SK-N-SH (cell line): ENCODE data around the gene KCNN3. TPM values are rescaled to one million over a fixed set of nuclear protein-coding genes. Genes with fewer than 3 reads are reported as not detected.

Experiments used
- CTCF ChIA-PET: fragments of 300-600, 350-600 bp; formaldehyde crosslinking; extraction: SDS; loops from one replicate; lab custom pipeline; 2021; lab: Yijun Ruan, JAX
- POLR2A ChIA-PET: fragments of 350-600 bp; sonication (Branson Sonifier 250); formaldehyde crosslinking; extraction: SDS; loops from one replicate; lab custom pipeline; 2020; ENCODE audit warnings: antibody characterized with exemption, inconsistent platforms; lab: Yijun Ruan, JAX
- DNase-seq: peaks from one replicate; pipeline ENCODE4 v3.0.0; 2012
- H2AFZ ChIP-seq: fragments of 200-600 bp; sonication (generic); 2 replicates; pipeline ENCODE4 v1.8.1; 2016; ENCODE audit warnings: antibody characterized with exemption, mild to moderate bottlenecking, low read depth
- H3F3A ChIP-seq: fragments of 200-600 bp; sonication (generic); replicated peaks from 2 replicates; pipeline ENCODE3; 2016; ENCODE audit warnings: antibody characterized with exemption, mild to moderate bottlenecking; ENCODE audit not compliant: insufficient read depth
- H3K27ac ChIP-seq, 2 experiments: fragments of 200-500 bp in 1 of 2; fragments of 200-600 bp in 1 of 2; sonication (Bioruptor generic) in 1 of 2; sonication (generic), shearing (Covaris generic) in 1 of 2; 2 replicates each; pipeline versions ENCODE4 v1.5.1 to v1.6.1; 2014 to 2016; ENCODE audit warnings: low read depth in 2 of 2, inconsistent platforms in 1 of 2, low read length in 1 of 2, mild to moderate bottlenecking in 1 of 2, mixed read lengths in 1 of 2
- H3K27me3 ChIP-seq: fragments of 200-600 bp; sonication (generic), shearing (Covaris generic); 2 replicates; pipeline ENCODE4 v1.6.1; 2016; ENCODE audit warnings: mixed run types; ENCODE audit not compliant: insufficient read depth
- H3K36me3 ChIP-seq, 2 experiments: fragments of 200-500 bp in 1 of 2; fragments of 200-600 bp in 1 of 2; sonication (Bioruptor generic) in 1 of 2; sonication (generic) in 1 of 2; replicated peaks in 1 of 2; 2 replicates each; pipeline versions ENCODE3 to v1.5.1; 2014 to 2016; ENCODE audit warnings: low read length in 1 of 2, mild to moderate bottlenecking in 1 of 2; ENCODE audit not compliant: insufficient read depth in 2 of 2, control insufficient read depth in 1 of 2
- H3K4me1 ChIP-seq, 2 experiments: fragments of 200-500 bp in 1 of 2; fragments of 200-600 bp in 1 of 2; sonication (Bioruptor generic) in 1 of 2; sonication (generic), shearing (Covaris generic) in 1 of 2; 2 replicates each; pipeline versions ENCODE4 v1.5.1 to v1.6.1; 2014 to 2016; ENCODE audit warnings: low read depth in 1 of 2, low read length in 1 of 2, mixed run types in 1 of 2; ENCODE audit not compliant: insufficient read depth in 2 of 2, control insufficient read depth in 1 of 2
- H3K4me2 ChIP-seq: fragments of 200-600 bp; sonication (generic), shearing (Covaris generic); 2 replicates; pipeline ENCODE4 v1.6.1; 2017; ENCODE audit warnings: mixed run types
- H3K4me3 ChIP-seq, 2 experiments: fragments of 200-500 bp in 1 of 2; fragments of 200-600 bp in 1 of 2; sonication (Bioruptor generic) in 1 of 2; sonication (generic), shearing (Covaris generic) in 1 of 2; 2 replicates each; pipeline versions ENCODE4 v1.5.1 to v1.8.1; 2014 to 2016; ENCODE audit warnings: low read depth in 2 of 2, inconsistent platforms in 1 of 2, low read length in 1 of 2, mild to moderate bottlenecking in 1 of 2, mixed read lengths in 1 of 2, moderate library complexity in 1 of 2
- H3K79me2 ChIP-seq: fragments of 200-600 bp; sonication (generic); 2 replicates; pipeline ENCODE4 v1.8.1; 2017; ENCODE audit warnings: mild to moderate bottlenecking; ENCODE audit not compliant: insufficient read depth
- H3K9ac ChIP-seq: fragments of 200-600 bp; sonication (generic); 2 replicates; pipeline ENCODE4 v1.6.1; 2017; ENCODE audit warnings: mixed run types
- H3K9me2 ChIP-seq: fragments of 200-600 bp; sonication (generic); 2 replicates; pipeline ENCODE4 v1.6.1; 2017; ENCODE audit warnings: mixed run types
- H3K9me3 ChIP-seq: fragments of 200-600 bp; sonication (generic); 2 replicates; pipeline ENCODE4 v1.6.1; 2017; ENCODE audit warnings: mixed run types, mild to moderate bottlenecking, moderate library complexity
- H4K20me1 ChIP-seq: fragments of 200-600 bp; sonication (generic); 2 replicates; pipeline ENCODE4 v1.6.1; 2017; ENCODE audit warnings: mild to moderate bottlenecking, mixed run types; ENCODE audit not compliant: insufficient read depth
- ELF1 ChIP-seq: IDR thresholded peaks from 2 replicates; pipeline ENCODE4 v1.4.0; 2012
- EP300 ChIP-seq, 2 experiments: IDR thresholded peaks; 2 replicates each; pipeline versions ENCODE4 v1.4.0 to v1.6.1; 2012; ENCODE audit warnings: borderline replicate concordance in 1 of 2, low read depth in 1 of 2, low read length in 1 of 2
- GATA2 ChIP-seq: sonication (generic); formaldehyde crosslinking; IDR thresholded peaks from 2 replicates; pipeline ENCODE4 v1.5.0; 2020; ENCODE audit warnings: mild to moderate bottlenecking, missing genetic modification reagents
- MXI1 ChIP-seq: IDR thresholded peaks from 2 replicates; pipeline ENCODE4 v1.6.1; 2012; ENCODE audit warnings: mild to moderate bottlenecking, low read depth, low read length, improper control_type of control experiment
- RCOR1 ChIP-seq: fragments of 150-350 bp; IDR thresholded peaks from 2 replicates; pipeline ENCODE4 v1.6.1; 2017; ENCODE audit warnings: antibody characterized with exemption, low read length
- RFX5 ChIP-seq: IDR thresholded peaks from 2 replicates; pipeline ENCODE4 v1.6.1; 2012; ENCODE audit warnings: mild to moderate bottlenecking, improper control_type of control experiment, low read length
- WGBS: methylation state at CpG from one replicate; pipeline ENCODE4 v1.1.6; 2017; ENCODE audit warnings: low lambda C conversion rate; 5-methylcytosine and 5-hydroxymethylcytosine counted together
- polyA plus RNA-seq, 3 experiments: library from polyadenylated mRNA; depleted of rRNA; stranded (reverse); fragments of >200 nt; gene quantifications; 2 replicates each; pipeline ENCODE4 v1.2.3, GENCODE V29; 2012
- TF ChIP-seq, protein P1 (sequence below): IDR thresholded peaks from 2 replicates; pipeline ENCODE4 v1.6.1; 2012; ENCODE audit warnings: mild to moderate bottlenecking, low read depth, low read length, moderate library complexity

KCNN3 gene
- polyA plus RNA-seq, 1 of the 3 experiments (the other 2 are of a cell fraction) = 0.16 TPM

DNA sequence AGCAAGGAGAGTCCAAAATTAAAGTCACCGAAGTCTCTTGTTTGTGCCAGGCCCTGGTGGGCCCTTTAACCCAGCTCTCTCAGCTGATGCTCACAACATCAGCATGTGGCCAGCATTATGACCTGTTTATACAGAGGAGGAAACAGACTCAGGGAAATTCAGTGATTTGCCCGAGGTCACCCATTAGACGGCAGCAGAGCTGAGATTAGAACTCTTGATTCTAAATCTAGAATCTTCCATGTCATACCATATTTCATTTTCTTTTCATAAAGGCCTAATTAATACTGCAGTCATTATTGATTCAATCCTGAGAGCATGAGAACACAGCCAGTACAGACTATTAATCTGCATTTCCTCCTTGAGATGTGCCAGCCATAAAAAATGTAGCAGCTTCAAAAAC, 63.7 kb downstream of the KCNN3 start:
- Histone ChIP-seq H3K9me3 (no peaks in the 10 kb centered on the region), H3K9ac (no peak overlapping the region), H3K4me3 (no peak overlapping the region), H3K4me1 (peaks cover 0 to 54% of the 10 kb centered on the region in 2 experiments; a peak in 2 of 4 replicates), H3K27ac (no peak overlapping the region), H3K36me3 (no peaks in the 10 kb centered on the region), H3F3A (no peaks in the 10 kb centered on the region), H4K20me1 (no peaks in the 10 kb centered on the region), H3K79me2 (no peaks in the 10 kb centered on the region), H2AFZ (no peak overlapping the region), H3K9me2 (no peaks in the 10 kb centered on the region), H3K4me2 (no peak overlapping the region), H3K27me3 (peaks cover 48% of the 10 kb centered on the region)
- 31% methylated on average over 3 of the region's 3 CpGs for WGBS
- CTCF ChIA-PET = interaction anchor here (1.1 to 4.1 kb wide), 8 partner anchors 10 to 137 kb away, joined by 3 to 29 read pairs (median 5); no protein-coding TSS in a partner anchor
- peak; percentile 72 for DNase-seq
- POLR2A ChIA-PET = interaction anchor here (0.8 to 1.7 kb wide), 3 partner anchors 12 to 43 kb away, joined by 3 read pairs; no protein-coding TSS in a partner anchor
- peak; percentile 87 for TF ChIP-seq RCOR1
- TF ChIP-seq EP300 (IDR thresholded peaks at IDR 0.05; ENCODE audit: borderline replicate concordance in 1 of 2, low read depth in 1 of 2, low read length in 1 of 2) = peak in 1 of 2 experiments; percentile 86; a peak in 2 of 4 replicates
- TF ChIP-seq ELF1 = no peak
- TF ChIP-seq GATA2 (CRISPR knock-in tag) = peak; percentile 61
- 0 out of 2 replicates have a peak, but pooled peaks have one; percentile 45 for TF ChIP-seq MXI1
- no peak for TF ChIP-seq RFX5

DNA sequence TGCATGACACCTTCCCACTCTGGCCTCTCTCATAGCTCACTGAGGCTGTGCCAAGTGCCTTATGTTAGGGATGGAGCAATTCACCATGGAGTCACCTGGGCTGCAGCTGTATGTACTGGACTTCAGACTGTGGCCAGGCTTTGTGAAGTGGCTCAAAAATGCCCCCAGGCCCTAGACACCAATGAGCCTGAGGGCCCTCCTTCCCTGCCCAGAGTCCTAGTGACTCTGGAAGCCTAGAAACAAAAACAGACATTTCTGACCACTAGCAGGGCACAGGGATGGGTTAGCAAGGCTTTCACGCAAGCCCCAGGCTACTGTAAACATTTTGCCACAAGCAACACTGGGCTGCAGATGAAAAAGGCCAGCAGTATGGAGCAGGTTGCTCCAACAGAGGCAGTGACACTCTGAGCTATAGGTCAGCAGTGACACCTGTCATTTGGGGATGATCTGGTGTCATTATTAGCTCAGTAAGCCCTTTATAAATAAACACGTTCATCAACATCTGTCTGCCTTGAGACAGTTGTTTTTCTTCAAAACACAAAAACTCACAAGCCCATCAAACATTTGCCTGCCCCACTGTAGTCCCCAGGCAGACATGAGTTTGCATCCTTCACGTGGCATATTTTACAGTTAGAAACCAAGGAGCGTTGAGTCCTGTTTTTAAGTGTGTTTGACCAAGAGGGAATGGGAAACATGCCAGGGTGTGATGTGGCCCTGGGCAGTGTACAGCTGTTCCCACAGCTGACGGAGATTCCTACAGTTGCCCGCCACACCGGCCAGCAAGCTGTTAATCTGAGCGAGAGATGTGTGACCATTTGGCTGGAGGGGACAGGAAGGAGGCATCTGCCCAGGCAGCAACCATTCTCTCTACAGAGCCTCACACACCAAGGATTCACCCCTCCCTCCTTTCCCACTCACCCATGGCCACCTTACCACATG, 66.8 kb downstream of the KCNN3 start:
- Histone ChIP-seq H3K4me2 (no peak overlapping the region), H2AFZ (no peak overlapping the region), H3K79me2 (no peaks in the 10 kb centered on the region), H3K9me3 (no peaks in the 10 kb centered on the region), H3K9ac (no peak overlapping the region), H3K27ac (no peak overlapping the region), H4K20me1 (no peaks in the 10 kb centered on the region), H3F3A (no peaks in the 10 kb centered on the region), H3K9me2 (no peaks in the 10 kb centered on the region), H3K4me1 (peaks cover 0 to 38% of the 10 kb centered on the region in 2 experiments; a peak in 1 of 4 replicates), H3K4me3 (no peak overlapping the region), H3K27me3 (peaks cover 65% of the 10 kb centered on the region), H3K36me3 (no peaks in the 10 kb centered on the region)
- POLR2A ChIA-PET = interaction anchor here (0.9 to 1.1 kb wide), 2 partner anchors 28 to 46 kb away, joined by 3 read pairs; no protein-coding TSS in a partner anchor
- TF ChIP-seq RCOR1 = peak; percentile 95
- TF ChIP-seq RFX5 = no peak
- TF ChIP-seq, protein P1, sequence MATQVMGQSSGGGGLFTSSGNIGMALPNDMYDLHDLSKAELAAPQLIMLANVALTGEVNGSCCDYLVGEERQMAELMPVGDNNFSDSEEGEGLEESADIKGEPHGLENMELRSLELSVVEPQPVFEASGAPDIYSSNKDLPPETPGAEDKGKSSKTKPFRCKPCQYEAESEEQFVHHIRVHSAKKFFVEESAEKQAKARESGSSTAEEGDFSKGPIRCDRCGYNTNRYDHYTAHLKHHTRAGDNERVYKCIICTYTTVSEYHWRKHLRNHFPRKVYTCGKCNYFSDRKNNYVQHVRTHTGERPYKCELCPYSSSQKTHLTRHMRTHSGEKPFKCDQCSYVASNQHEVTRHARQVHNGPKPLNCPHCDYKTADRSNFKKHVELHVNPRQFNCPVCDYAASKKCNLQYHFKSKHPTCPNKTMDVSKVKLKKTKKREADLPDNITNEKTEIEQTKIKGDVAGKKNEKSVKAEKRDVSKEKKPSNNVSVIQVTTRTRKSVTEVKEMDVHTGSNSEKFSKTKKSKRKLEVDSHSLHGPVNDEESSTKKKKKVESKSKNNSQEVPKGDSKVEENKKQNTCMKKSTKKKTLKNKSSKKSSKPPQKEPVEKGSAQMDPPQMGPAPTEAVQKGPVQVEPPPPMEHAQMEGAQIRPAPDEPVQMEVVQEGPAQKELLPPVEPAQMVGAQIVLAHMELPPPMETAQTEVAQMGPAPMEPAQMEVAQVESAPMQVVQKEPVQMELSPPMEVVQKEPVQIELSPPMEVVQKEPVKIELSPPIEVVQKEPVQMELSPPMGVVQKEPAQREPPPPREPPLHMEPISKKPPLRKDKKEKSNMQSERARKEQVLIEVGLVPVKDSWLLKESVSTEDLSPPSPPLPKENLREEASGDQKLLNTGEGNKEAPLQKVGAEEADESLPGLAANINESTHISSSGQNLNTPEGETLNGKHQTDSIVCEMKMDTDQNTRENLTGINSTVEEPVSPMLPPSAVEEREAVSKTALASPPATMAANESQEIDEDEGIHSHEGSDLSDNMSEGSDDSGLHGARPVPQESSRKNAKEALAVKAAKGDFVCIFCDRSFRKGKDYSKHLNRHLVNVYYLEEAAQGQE = no peak
- peak in 1 of 2 experiments; percentile 28; a peak in 1 of 4 replicates for TF ChIP-seq EP300 (IDR thresholded peaks at IDR 0.05; ENCODE audit: borderline replicate concordance in 1 of 2, low read depth in 1 of 2, low read length in 1 of 2)
- 18% methylated on average over 5 of the region's 8 CpGs for WGBS
- DNase-seq = peak; percentile 63
- CTCF ChIA-PET = interaction anchor here (1.0 to 3.0 kb wide), 6 partner anchors 10 to 75 kb away, joined by 3 to 13 read pairs (median 6); no protein-coding TSS in a partner anchor
